HUES48 (cell line): ENCODE measurements around the gene PDCD4.
"Not testable (repeated sequence)": the region's sequence is repeated elsewhere in the genome, so short reads cannot be mapped to it uniquely, and the experiment has no call there.

Experiments used
- H3K27ac ChIP-seq: one replicate; pipeline ENCODE4 v1.7.0; 2013; ENCODE audit warnings: low read depth, low read length, inconsistent platforms
- H3K27me3 ChIP-seq: 2 replicates; pipeline ENCODE4 v1.6.1; 2013; ENCODE audit warnings: mild to moderate bottlenecking, low read length; ENCODE audit not compliant: control insufficient read depth, insufficient read depth
- H3K36me3 ChIP-seq: 2 replicates; pipeline ENCODE4 v1.6.1; 2013; ENCODE audit warnings: low read length; ENCODE audit not compliant: control insufficient read depth, insufficient read depth
- H3K4me1 ChIP-seq: 2 replicates; pipeline ENCODE4 v1.6.1; 2013; ENCODE audit warnings: mild to moderate bottlenecking, low read length; ENCODE audit not compliant: control insufficient read depth, insufficient read depth
- H3K4me3 ChIP-seq: 2 replicates; pipeline ENCODE4 v1.5.1; 2013; ENCODE audit warnings: mild to moderate bottlenecking, low read depth, low read length
- H3K9ac ChIP-seq: 2 replicates; pipeline ENCODE4 v1.6.1; 2013; ENCODE audit warnings: mild to moderate bottlenecking, low read depth, low read length, moderate library complexity
- H3K9me3 ChIP-seq: 2 replicates; pipeline ENCODE4 v1.6.1; 2013; ENCODE audit warnings: low read length; ENCODE audit not compliant: control insufficient read depth, insufficient read depth

Gene PDCD4

GRCh38 chr10:110861930-110862649 lies 9.6 kb upstream of the PDCD4 start:
- no peaks in the 10 kb centered on the region for H3K36me3 ChIP-seq
- no peak overlapping the region for H3K27ac ChIP-seq
- no peak overlapping the region for H3K4me3 ChIP-seq
- no peaks in the 10 kb centered on the region for H3K9me3 ChIP-seq
- H3K4me1 ChIP-seq: no peaks in the 10 kb centered on the region
- no peak overlapping the region for H3K9ac ChIP-seq
- H3K27me3 ChIP-seq: no peaks in the 10 kb centered on the region

DNA sequence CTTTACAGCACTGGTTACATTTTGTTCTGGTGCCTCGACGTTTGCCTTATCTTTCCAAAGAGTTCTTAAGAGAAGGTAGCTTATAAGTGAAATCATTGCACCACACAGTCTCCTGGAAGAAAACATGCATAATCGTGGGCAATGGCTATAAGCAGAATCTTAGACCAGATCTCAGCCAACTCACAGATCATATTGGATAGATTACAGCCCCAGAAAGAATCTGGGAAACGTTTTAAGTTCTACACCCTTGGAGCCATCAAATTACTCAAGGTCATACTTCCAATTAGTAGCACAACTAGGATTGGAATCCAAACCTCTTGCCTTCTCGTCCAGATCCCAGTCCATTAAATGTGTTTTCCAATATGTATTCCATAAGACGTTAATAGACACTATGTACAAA lies 8.8 kb upstream of the PDCD4 start:
- H3K4me1 ChIP-seq: no peaks in the 10 kb centered on the region
- no peaks in the 10 kb centered on the region for H3K36me3 ChIP-seq
- H3K9me3 ChIP-seq: no peaks in the 10 kb centered on the region
- no peak overlapping the region for H3K27ac ChIP-seq
- no peaks in the 10 kb centered on the region for H3K27me3 ChIP-seq
- H3K4me3 ChIP-seq: no peak overlapping the region
- no peak overlapping the region for H3K9ac ChIP-seq

- H3K9me3 ChIP-seq: no peaks in the 10 kb centered on the region
- H3K4me1 ChIP-seq: no peaks in the 10 kb centered on the region
- H3K27ac ChIP-seq: no peak overlapping the region
- H3K27me3 ChIP-seq: no peaks in the 10 kb centered on the region
- no peaks in the 10 kb centered on the region for H3K36me3 ChIP-seq
- H3K9ac ChIP-seq: no peak overlapping the region
- H3K4me3 ChIP-seq: no peak overlapping the region
Measured at GRCh38 chr10:110863361-110863760, 8.4 kb upstream of the PDCD4 start.

DNA sequence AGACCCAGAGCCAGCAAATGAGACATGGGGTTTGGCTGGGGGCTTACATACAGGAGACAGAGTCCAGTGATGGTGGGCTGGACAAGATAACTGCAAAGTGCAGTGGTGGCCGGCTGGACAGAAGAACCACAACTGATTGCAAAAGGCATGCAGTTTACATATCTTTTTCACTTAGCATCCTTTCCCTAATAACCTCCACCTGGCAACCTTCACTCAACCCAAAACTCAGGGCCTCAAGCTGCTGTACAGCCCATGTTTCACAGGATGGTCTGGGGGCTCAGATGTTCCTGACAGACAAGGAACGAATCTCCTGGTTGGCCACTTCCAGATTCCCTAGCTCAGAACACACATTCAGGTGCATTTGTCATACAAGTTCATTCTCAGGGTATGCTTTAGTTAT lies 7.8 kb upstream of the PDCD4 start:
- H3K4me3 ChIP-seq: no peak overlapping the region
- no peaks in the 10 kb centered on the region for H3K27me3 ChIP-seq
- no peak overlapping the region for H3K9ac ChIP-seq
- no peaks in the 10 kb centered on the region for H3K4me1 ChIP-seq
- no peaks in the 10 kb centered on the region for H3K9me3 ChIP-seq
- H3K27ac ChIP-seq: no peak overlapping the region
- no peaks in the 10 kb centered on the region for H3K36me3 ChIP-seq

DNA sequence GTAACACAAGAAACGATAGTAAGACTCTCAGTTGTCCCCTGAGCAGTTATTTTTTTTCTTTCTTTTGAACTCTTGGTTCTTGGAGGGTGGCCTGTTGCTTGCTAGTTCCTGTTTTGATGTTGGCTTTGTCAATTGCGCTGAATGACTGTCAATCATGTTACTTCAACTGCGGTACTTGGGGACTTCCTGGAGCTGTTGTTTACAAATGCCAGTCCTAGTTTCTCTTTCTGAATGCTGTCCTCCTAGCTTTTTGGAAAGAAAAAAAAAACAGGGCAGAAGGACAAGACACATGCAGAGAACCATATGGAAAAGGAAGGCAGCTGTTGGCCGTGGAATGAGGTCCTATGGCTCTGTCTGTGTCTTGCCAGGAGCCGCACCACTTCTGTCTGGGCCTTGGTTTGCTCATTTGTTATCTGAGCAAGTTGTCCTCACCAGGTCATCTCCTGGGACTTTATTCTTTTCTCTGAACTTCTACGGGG lies 7.0 kb upstream of the PDCD4 start:
- Histone ChIP-seq H3K9ac (no peak overlapping the region), H3K4me3 (no peak overlapping the region), H3K9me3 (no peaks in the 10 kb centered on the region), H3K36me3 (no peaks in the 10 kb centered on the region), H3K4me1 (no peaks in the 10 kb centered on the region), H3K27me3 (no peaks in the 10 kb centered on the region), H3K27ac (no peak overlapping the region)

GRCh38 chr10:110865186-110865808 lies 6.4 kb upstream of the PDCD4 start:
- Histone ChIP-seq H3K4me3 (no peak overlapping the region), H3K27ac (no peak overlapping the region), H3K36me3 (no peaks in the 10 kb centered on the region), H3K4me1 (no peaks in the 10 kb centered on the region), H3K9me3 (no peaks in the 10 kb centered on the region), H3K9ac (no peak overlapping the region), H3K27me3 (no peaks in the 10 kb centered on the region)

DNA sequence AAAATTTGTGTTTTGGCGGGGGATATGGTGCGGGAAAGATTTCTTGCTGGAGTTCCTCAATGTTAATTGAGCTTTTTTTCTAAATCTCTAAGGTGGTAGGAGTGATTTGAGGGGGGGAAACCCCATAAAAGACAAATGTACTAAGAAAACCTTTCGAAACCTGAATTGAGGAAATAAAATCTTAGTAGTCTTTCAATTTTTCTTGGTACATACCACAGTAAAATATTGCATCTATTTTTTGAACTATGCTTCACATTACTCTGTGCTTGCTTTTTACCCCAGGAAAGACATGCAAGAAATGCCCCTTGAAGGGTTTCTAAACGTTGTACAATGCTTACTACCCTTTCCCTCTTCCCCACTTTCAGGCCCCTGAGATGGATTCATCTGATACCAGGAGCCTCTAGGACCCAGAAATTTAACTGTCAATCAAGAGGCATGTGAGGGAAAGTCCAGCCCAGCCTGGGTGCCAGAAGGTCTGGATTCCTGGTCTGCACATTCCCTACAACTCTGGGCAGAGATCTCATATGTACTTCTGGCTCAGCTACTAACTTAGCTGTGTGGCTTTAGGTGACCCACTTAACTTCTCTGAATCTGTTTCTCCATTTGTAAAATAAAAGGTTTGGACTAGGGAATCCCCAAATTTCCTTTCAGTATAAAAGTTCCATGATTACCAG lies 5.8 kb upstream of the PDCD4 start:
- Histone ChIP-seq H3K9ac (no peak overlapping the region), H3K9me3 (no peaks in the 10 kb centered on the region), H3K4me3 (no peak overlapping the region), H3K4me1 (peaks cover 4% of the 10 kb centered on the region), H3K36me3 (no peaks in the 10 kb centered on the region), H3K27me3 (no peaks in the 10 kb centered on the region), H3K27ac (no peak overlapping the region)

- H3K4me3 ChIP-seq, H3K9ac ChIP-seq, H3K36me3 ChIP-seq, H3K27me3 ChIP-seq, H3K27ac ChIP-seq, H3K4me1 ChIP-seq, H3K9me3 ChIP-seq: not testable (repeated sequence)
Measured at GRCh38 chr10:110867011-110867806, 4.5 kb upstream of the PDCD4 start.

GRCh38 chr10:110867807-110868465 lies 3.8 kb upstream of the PDCD4 start:
- Histone ChIP-seq H3K9me3 (no peaks in the 10 kb centered on the region), H3K27ac (no peak overlapping the region), H3K27me3 (no peaks in the 10 kb centered on the region), H3K4me3 (no peak overlapping the region), H3K36me3 (no peaks in the 10 kb centered on the region), H3K9ac (no peak overlapping the region), H3K4me1 (peaks cover 9% of the 10 kb centered on the region)

DNA sequence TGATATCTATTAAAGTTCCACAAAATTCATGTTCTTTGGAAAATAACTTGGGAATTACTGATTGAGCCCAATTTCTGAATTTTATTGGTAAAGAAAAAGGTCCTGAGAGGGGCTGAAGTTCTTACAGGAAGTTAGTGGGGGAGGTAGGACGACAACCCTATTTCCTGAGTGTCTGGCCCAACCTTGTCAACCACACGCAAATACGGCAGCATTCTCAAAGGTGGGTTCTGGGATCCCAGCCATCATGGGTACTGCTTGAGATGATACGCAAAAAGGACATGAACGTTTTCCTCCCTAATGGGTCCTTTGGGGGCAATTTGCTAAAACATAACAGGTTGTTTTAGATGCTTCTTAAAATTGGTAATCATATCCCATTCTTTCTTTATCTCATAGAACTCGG lies 2.7 kb upstream of the PDCD4 start:
- no peaks in the 10 kb centered on the region for H3K9me3 ChIP-seq
- H3K9ac ChIP-seq: no peak overlapping the region
- peaks cover 16% of the 10 kb centered on the region for H3K4me1 ChIP-seq
- H3K4me3 ChIP-seq: no peak overlapping the region
- H3K36me3 ChIP-seq: no peaks in the 10 kb centered on the region
- no peak overlapping the region for H3K27ac ChIP-seq
- H3K27me3 ChIP-seq: no peaks in the 10 kb centered on the region
